ENCODE measurements around the gene KCNK5. TPM values are rescaled to one million over a fixed set of nuclear protein-coding genes. Genes with fewer than 3 reads are reported as not detected.

KCNK5 gene
- total and polyA plus RNA-seq, 7 donors, result 0.06 to 0.24 (median 0.10) TPM; not detected in 1

GRCh38 chr6:39157511-39157910 lies 71.8 kb downstream of the KCNK5 start:
- no peak for TF ChIP-seq CTCF (IDR thresholded peaks at IDR 0.05)
- Histone ChIP-seq H3K27ac (no peak overlapping the region), H3K9me3 (no peaks in the 10 kb centered on the region), H3K4me1 (no peaks in the 10 kb centered on the region), H3K4me3 (no peak overlapping the region), H3K36me3 (ENCODE audit: insufficient read depth in 1 of 2, low read depth in 1 of 2) (no peaks in the 10 kb centered on the region), H3K27me3 (ENCODE audit: insufficient read depth in 3 of 3, low read length in 2 of 3) (no peaks in the 10 kb centered on the region)
- DNase-seq, result no peak
- intact Hi-C loops (cut with DNase I), result no loop called here
- 57 to 63% (median 59%) methylated on average over 3 of the region's 3 CpGs for whole genome bisulfite sequencing, 3 donors
- ATAC-seq, result no peak

DNA sequence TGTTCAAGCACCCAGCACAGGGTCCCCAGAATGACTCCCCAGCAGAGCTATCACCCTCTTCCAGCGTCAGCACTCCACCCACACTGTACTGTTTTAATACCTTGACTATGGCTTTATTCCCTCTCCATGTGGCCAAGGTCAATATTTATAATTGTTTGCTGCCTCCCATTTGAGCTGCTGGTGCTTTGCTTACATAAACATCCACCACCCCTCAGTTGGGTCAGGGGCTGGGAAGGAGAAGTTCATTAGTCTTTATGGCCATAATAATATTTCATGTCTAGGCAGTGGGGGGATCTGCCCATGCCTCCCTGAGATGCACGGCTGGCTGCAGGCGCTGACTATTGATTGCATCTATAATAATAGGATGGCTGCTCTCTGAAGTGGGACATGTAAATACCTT lies 72.5 kb downstream of the KCNK5 start:
- Histone ChIP-seq H3K9me3 (no peaks in the 10 kb centered on the region), H3K36me3 (ENCODE audit: insufficient read depth in 1 of 2, low read depth in 1 of 2) (no peaks in the 10 kb centered on the region), H3K4me3 (no peak overlapping the region), H3K4me1 (no peaks in the 10 kb centered on the region), H3K27ac (no peak overlapping the region), H3K27me3 (ENCODE audit: insufficient read depth in 3 of 3, low read length in 2 of 3) (no peaks in the 10 kb centered on the region)
- DNase-seq, result no peak
- TF ChIP-seq CTCF (IDR thresholded peaks at IDR 0.05), result no peak
- WGBS, 3 donors, result 78 to 89% (median 85%) methylated on average over 3 of the region's 3 CpGs
- intact Hi-C loops (cut with DNase I), result no loop called here
- ATAC-seq, result no peak

GRCh38 chr6:39154705-39155104 lies 74.6 kb downstream of the KCNK5 start:
- DNase-seq (no peak), ATAC-seq (no peak)
- intact Hi-C loops (cut with DNase I), result no loop called here
- Histone ChIP-seq H3K9me3 (no peaks in the 10 kb centered on the region), H3K27ac (no peak overlapping the region), H3K4me3 (no peak overlapping the region), H3K27me3 (ENCODE audit: insufficient read depth in 3 of 3, low read length in 2 of 3) (peaks cover 0 to 14% (median 0%) of the 10 kb centered on the region in 3 donors), H3K4me1 (no peaks in the 10 kb centered on the region), H3K36me3 (ENCODE audit: insufficient read depth in 1 of 2, low read depth in 1 of 2) (no peaks in the 10 kb centered on the region)
- 71 to 93% (median 83%) methylated on average over 4 of the region's 4 CpGs for WGBS, 3 donors
- no peak for TF ChIP-seq CTCF (IDR thresholded peaks at IDR 0.05)

- intact Hi-C loops (cut with DNase I), result no loop called here
- H3K27ac ChIP-seq, result no peak overlapping the region
- ATAC-seq, result no peak
- DNase-seq, result no peak
- H3K4me3 ChIP-seq, result no peak overlapping the region
- no peaks in the 10 kb centered on the region for H3K36me3 ChIP-seq (ENCODE audit: insufficient read depth in 1 of 2, low read depth in 1 of 2)
- WGBS, 3 donors, result 83 to 88% (median 87%) methylated on average over 6 of the region's 6 CpGs
- H3K4me1 ChIP-seq, result no peaks in the 10 kb centered on the region
- no peak for TF ChIP-seq CTCF (IDR thresholded peaks at IDR 0.05)
- H3K27me3 ChIP-seq (ENCODE audit: insufficient read depth in 3 of 3, low read length in 2 of 3), result peaks cover 0 to 18% (median 0%) of the 10 kb centered on the region in 3 donors
- H3K9me3 ChIP-seq, result no peaks in the 10 kb centered on the region
Measured at GRCh38 chr6:39153766-39154397, 75.4 kb downstream of the KCNK5 start.

DNA sequence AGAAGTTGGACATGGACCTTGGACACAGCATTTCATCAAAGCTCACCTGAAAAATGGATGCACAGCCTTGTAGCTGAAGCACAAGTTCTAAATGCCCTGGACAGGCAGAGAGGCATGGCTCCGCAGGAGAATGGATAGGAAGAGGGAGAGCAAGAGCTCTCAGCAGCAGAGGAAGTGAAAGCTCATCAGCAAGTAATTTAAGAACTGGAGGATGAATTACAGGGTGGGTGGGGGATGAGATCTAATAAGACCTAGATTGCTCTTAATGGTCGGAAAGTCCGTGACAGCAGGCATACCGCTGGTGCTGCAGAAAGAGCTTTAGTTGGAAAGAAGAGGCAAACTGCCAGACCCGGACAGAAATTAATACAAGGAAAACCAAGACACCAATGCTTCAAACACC lies 77.0 kb downstream of the KCNK5 start:
- Histone ChIP-seq H3K27me3 (ENCODE audit: insufficient read depth in 3 of 3, low read length in 2 of 3) (peaks cover 0 to 24% (median 0%) of the 10 kb centered on the region in 3 donors), H3K27ac (no peak overlapping the region), H3K4me1 (no peaks in the 10 kb centered on the region), H3K9me3 (no peaks in the 10 kb centered on the region), H3K4me3 (no peak overlapping the region), H3K36me3 (ENCODE audit: insufficient read depth in 1 of 2, low read depth in 1 of 2) (no peaks in the 10 kb centered on the region)
- ATAC-seq (no peak), DNase-seq (no peak)
- WGBS, 3 donors, result 16 to 27% (median 22%) methylated on average over 5 of the region's 5 CpGs
- TF ChIP-seq CTCF (IDR thresholded peaks at IDR 0.05), result no peak
- intact Hi-C loops (cut with DNase I), result no loop called here

All from psoas muscle (tissue), 8 donors.